Mesendoderm (in vitro differentiated cells): ENCODE data around the gene PAX9.

ENCODE experiments used
- DNase-seq: peaks from one replicate; pipeline ENCODE4 v3.0.0; 2013
- H2AK5ac ChIP-seq: 2 replicates; pipeline ENCODE4 v1.6.1; 2013; ENCODE audit warnings: low read length, inconsistent platforms
- H2BK120ac ChIP-seq: 2 replicates; pipeline ENCODE4 v1.6.1; 2013; ENCODE audit warnings: low read depth, mild to moderate bottlenecking, low read length, moderate library complexity, mixed read lengths
- H2BK15ac ChIP-seq: replicated peaks from 2 replicates; pipeline ENCODE4 v1.6.1; 2013; ENCODE audit warnings: low read depth, mild to moderate bottlenecking, moderate library complexity
- H2BK5ac ChIP-seq: 2 replicates; pipeline ENCODE4 v1.6.1; 2013; ENCODE audit warnings: low read length, inconsistent platforms
- H3K18ac ChIP-seq: 2 replicates; pipeline ENCODE4 v1.6.1; 2013; ENCODE audit warnings: mild to moderate bottlenecking, low read length, mixed read lengths
- H3K23ac ChIP-seq: one replicate; pipeline ENCODE4 v1.6.1; 2013; ENCODE audit warnings: low read length
- H3K27ac ChIP-seq: 2 replicates; pipeline ENCODE4 v1.5.1; 2013; ENCODE audit warnings: low read depth, mild to moderate bottlenecking, inconsistent platforms, low read length, moderate library complexity
- H3K27me3 ChIP-seq: 2 replicates; pipeline ENCODE4 v1.6.1; 2013; ENCODE audit warnings: low read length, control low read depth, mild to moderate bottlenecking, inconsistent platforms; ENCODE audit not compliant: insufficient read depth, poor library complexity
- H3K36me3 ChIP-seq: 2 replicates; pipeline ENCODE4 v1.6.1; 2013; ENCODE audit warnings: low read length, inconsistent platforms; ENCODE audit not compliant: control insufficient read depth, insufficient read depth
- H3K4ac ChIP-seq: one replicate; pipeline ENCODE4 v1.6.1; 2013; ENCODE audit warnings: low read depth, mild to moderate bottlenecking, low read length, moderate library complexity
- H3K4me1 ChIP-seq: 2 replicates; pipeline ENCODE4 v1.6.1; 2013; ENCODE audit warnings: low read depth, low read length, inconsistent platforms; ENCODE audit not compliant: control insufficient read depth
- H3K4me2 ChIP-seq: 2 replicates; pipeline ENCODE4 v1.6.1; 2013; ENCODE audit warnings: low read length
- H3K4me3 ChIP-seq: 2 replicates; pipeline ENCODE4 v1.5.1; 2013; ENCODE audit warnings: mild to moderate bottlenecking, low read length
- H3K56ac ChIP-seq: one replicate; pipeline ENCODE4 v1.6.1; 2013; ENCODE audit warnings: low read length
- H3K79me1 ChIP-seq: 2 replicates; pipeline ENCODE4 v1.6.1; 2013; ENCODE audit warnings: low read length, inconsistent platforms
- H3K79me2 ChIP-seq: 2 replicates; pipeline ENCODE4 v1.6.1; 2013; ENCODE audit warnings: mild to moderate bottlenecking, low read length; ENCODE audit not compliant: control insufficient read depth, insufficient read depth
- H3K9ac ChIP-seq: 2 replicates; pipeline ENCODE4 v1.6.1; 2013; ENCODE audit warnings: low read length, inconsistent platforms
- H4K5ac ChIP-seq: one replicate; pipeline ENCODE4 v1.6.1; 2013; ENCODE audit warnings: low read length
- H4K8ac ChIP-seq: one replicate; pipeline ENCODE4 v1.6.1; 2013; ENCODE audit warnings: low read depth, mild to moderate bottlenecking, control low read depth, low read length, moderate library complexity
- WGBS: extraction: QIAGEN DNeasy Blood & Tissue Kit; methylation state at CpG from one replicate; pipeline ENCODE4 v1.1.7; 2013; ENCODE audit warnings: low lambda C conversion rate, missing lambda C conversion rate; ENCODE audit not compliant: insufficient coverage; ENCODE audit errors: extremely low coverage; 5-methylcytosine and 5-hydroxymethylcytosine counted together

PAX9 gene

GRCh38 chr14:36647824-36648753 is 13.6 kb upstream of the PAX9 start:
- H3K18ac ChIP-seq = no peak overlapping the region
- H3K27me3 ChIP-seq = peaks cover 52% of the 10 kb centered on the region
- no peak overlapping the region for H3K23ac ChIP-seq
- no peaks in the 10 kb centered on the region for H3K79me2 ChIP-seq
- H3K4me2 ChIP-seq = peak overlapping the region; percentile 97
- no peak overlapping the region for H2BK120ac ChIP-seq
- no peaks in the 10 kb centered on the region for H3K4me1 ChIP-seq
- no peak overlapping the region for H2BK15ac ChIP-seq
- H4K5ac ChIP-seq = no peak overlapping the region
- H4K8ac ChIP-seq = no peak overlapping the region
- peak; percentile 91 for DNase-seq
- H2BK5ac ChIP-seq = no peak overlapping the region
- no peaks in the 10 kb centered on the region for H3K36me3 ChIP-seq
- peak overlapping the region; percentile 62 for H3K9ac ChIP-seq
- H3K4ac ChIP-seq = no peak overlapping the region
- H2AK5ac ChIP-seq = no peak overlapping the region
- H3K79me1 ChIP-seq = no peaks in the 10 kb centered on the region
- H3K56ac ChIP-seq = peak overlapping the region; percentile 79
- H3K4me3 ChIP-seq = peak overlapping the region; percentile 33
- H3K27ac ChIP-seq = no peak overlapping the region
- WGBS = no CpG with 5 or more reads among the region's 62 CpGs

GRCh38 chr14:36649872-36650650 is 11.6 kb upstream of the PAX9 start:
- no peak overlapping the region for H3K56ac ChIP-seq
- H3K27me3 ChIP-seq = peaks cover 69% of the 10 kb centered on the region
- H3K79me1 ChIP-seq = no peaks in the 10 kb centered on the region
- H3K9ac ChIP-seq = no peak overlapping the region
- H3K4me1 ChIP-seq = no peaks in the 10 kb centered on the region
- H4K5ac ChIP-seq = no peak overlapping the region
- H2AK5ac ChIP-seq = no peak overlapping the region
- no peak for DNase-seq
- H2BK15ac ChIP-seq = no peak overlapping the region
- no peak overlapping the region for H3K4me3 ChIP-seq
- no peak overlapping the region for H3K18ac ChIP-seq
- no peak overlapping the region for H2BK120ac ChIP-seq
- no peak overlapping the region for H3K23ac ChIP-seq
- no peak overlapping the region for H2BK5ac ChIP-seq
- H3K27ac ChIP-seq = no peak overlapping the region
- no peaks in the 10 kb centered on the region for H3K79me2 ChIP-seq
- no peaks in the 10 kb centered on the region for H3K36me3 ChIP-seq
- no CpG with 5 or more reads among the region's 4 CpGs for WGBS
- H3K4me2 ChIP-seq = no peak overlapping the region
- H4K8ac ChIP-seq = no peak overlapping the region
- no peak overlapping the region for H3K4ac ChIP-seq

GRCh38 chr14:36652542-36653201 is 9.0 kb upstream of the PAX9 start:
- Histone ChIP-seq H3K36me3 (no peaks in the 10 kb centered on the region), H3K4me1 (no peaks in the 10 kb centered on the region), H4K8ac (no peak overlapping the region), H3K79me2 (no peaks in the 10 kb centered on the region), H3K18ac (no peak overlapping the region), H3K4ac (no peak overlapping the region), H4K5ac (no peak overlapping the region), H3K4me2 (no peak overlapping the region), H3K4me3 (no peak overlapping the region), H3K79me1 (no peaks in the 10 kb centered on the region), H3K27ac (no peak overlapping the region), H2AK5ac (no peak overlapping the region), H2BK15ac (no peak overlapping the region), H3K56ac (no peak overlapping the region), H3K23ac (no peak overlapping the region), H3K27me3 (peaks cover 67% of the 10 kb centered on the region), H2BK120ac (no peak overlapping the region), H3K9ac (no peak overlapping the region), H2BK5ac (no peak overlapping the region)
- DNase-seq = no peak

DNA sequence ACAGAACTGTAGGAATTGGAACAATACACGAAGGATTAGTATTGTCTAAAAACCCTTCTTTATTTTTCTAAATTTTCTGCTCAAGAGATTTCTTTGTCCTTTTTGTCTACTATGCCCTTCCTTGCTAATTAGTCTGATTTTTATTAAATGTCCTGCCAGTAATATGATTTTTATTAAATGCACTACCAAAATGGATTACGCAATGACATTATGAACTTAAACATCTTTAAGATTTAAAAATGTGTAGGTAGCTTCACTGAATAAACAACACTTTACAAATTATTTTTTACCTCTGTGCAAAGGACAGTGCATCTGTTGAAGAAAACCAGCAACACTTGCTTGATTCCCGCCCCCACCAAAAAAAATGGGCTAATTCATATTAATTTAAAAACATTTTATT is 8.2 kb upstream of the PAX9 start:
- WGBS = no CpG with 5 or more reads among the region's 3 CpGs
- no peak overlapping the region for H3K4ac ChIP-seq
- H3K56ac ChIP-seq = no peak overlapping the region
- H4K8ac ChIP-seq = no peak overlapping the region
- no peaks in the 10 kb centered on the region for H3K79me1 ChIP-seq
- no peaks in the 10 kb centered on the region for H3K79me2 ChIP-seq
- H3K27me3 ChIP-seq = peaks cover 75% of the 10 kb centered on the region
- no peaks in the 10 kb centered on the region for H3K4me1 ChIP-seq
- no peak overlapping the region for H4K5ac ChIP-seq
- no peak overlapping the region for H3K4me2 ChIP-seq
- H3K9ac ChIP-seq = no peak overlapping the region
- H2BK15ac ChIP-seq = no peak overlapping the region
- no peak overlapping the region for H3K23ac ChIP-seq
- no peaks in the 10 kb centered on the region for H3K36me3 ChIP-seq
- no peak overlapping the region for H2BK120ac ChIP-seq
- no peak overlapping the region for H3K27ac ChIP-seq
- no peak overlapping the region for H2AK5ac ChIP-seq
- H2BK5ac ChIP-seq = no peak overlapping the region
- no peak overlapping the region for H3K18ac ChIP-seq
- DNase-seq = no peak
- H3K4me3 ChIP-seq = no peak overlapping the region

DNA sequence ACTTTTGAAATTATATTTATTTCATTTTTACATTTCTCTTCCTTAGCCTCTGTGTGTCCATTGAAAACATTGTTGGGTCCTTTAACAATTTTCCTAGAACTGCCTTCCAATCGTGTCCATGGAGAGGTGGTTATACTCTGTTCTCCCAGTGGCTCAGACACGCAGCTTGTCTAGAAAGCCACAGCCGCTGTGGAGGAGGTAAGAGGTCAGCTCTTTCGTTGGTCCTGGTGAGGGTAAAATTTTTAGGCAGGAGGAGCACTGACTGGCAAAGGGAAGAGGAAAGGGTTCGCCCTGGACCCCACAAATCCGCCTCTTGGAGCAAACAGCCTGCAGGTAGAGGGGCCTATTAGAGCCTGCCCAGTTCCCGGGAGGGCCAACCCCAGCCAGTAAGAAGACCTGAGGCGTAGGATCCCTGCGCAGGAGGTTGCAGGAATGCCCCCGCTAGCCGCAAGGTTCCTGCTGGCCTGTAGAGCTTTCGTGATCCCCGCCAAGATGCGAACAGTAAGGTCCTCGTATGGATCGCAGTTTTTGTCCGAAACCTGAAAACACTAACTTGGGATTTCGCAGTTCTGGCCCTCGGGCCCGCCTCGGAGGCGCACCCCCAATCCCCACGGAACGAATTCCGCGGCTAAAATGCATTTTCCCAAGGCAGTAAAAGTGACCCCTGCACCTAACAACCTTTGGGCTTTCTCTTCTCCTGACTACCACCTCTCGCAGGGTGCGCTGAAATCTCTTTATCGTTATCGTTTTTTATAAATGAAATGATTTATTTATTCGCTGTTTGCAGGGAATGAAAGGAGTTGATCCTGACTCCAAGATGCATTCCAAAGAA is 7.5 kb upstream of the PAX9 start:
- H2AK5ac ChIP-seq = no peak overlapping the region
- H4K5ac ChIP-seq = no peak overlapping the region
- WGBS = no CpG with 5 or more reads among the region's 31 CpGs
- no peak overlapping the region for H2BK5ac ChIP-seq
- no peak overlapping the region for H2BK120ac ChIP-seq
- no peaks in the 10 kb centered on the region for H3K79me1 ChIP-seq
- no peak overlapping the region for H2BK15ac ChIP-seq
- H3K36me3 ChIP-seq = no peaks in the 10 kb centered on the region
- DNase-seq = peak; percentile 57
- no peak overlapping the region for H4K8ac ChIP-seq
- H3K4me3 ChIP-seq = no peak overlapping the region
- H3K18ac ChIP-seq = no peak overlapping the region
- peaks cover 79% of the 10 kb centered on the region for H3K27me3 ChIP-seq
- H3K4me2 ChIP-seq = peak overlapping the region; percentile 31
- no peak overlapping the region for H3K23ac ChIP-seq
- no peaks in the 10 kb centered on the region for H3K79me2 ChIP-seq
- no peaks in the 10 kb centered on the region for H3K4me1 ChIP-seq
- no peak overlapping the region for H3K4ac ChIP-seq
- no peak overlapping the region for H3K27ac ChIP-seq
- no peak overlapping the region for H3K9ac ChIP-seq
- H3K56ac ChIP-seq = no peak overlapping the region
